Activated T-helper 1 cell treated with anti-CD3 and anti-CD28 coated beads, Interleukin-12 subunit alpha, Interleukin-12 subunit beta, Interleukin-2, Interleukin-4 antibody, amounts not matched to agents 30 ng/mL and 10 ng/mL and 1 ng/mL, durations not matched to agents 14 hours and 24 hours and 36 hours (primary cell): ENCODE measurements around the gene DEPDC7. TPM values are rescaled to one million over a fixed set of nuclear protein-coding genes. Genes with fewer than 3 reads are reported as not detected.
"Not testable (repeated sequence)": the region's sequence is repeated elsewhere in the genome, so short reads cannot be mapped to it uniquely, and the experiment has no call there.

Experiments
- DNase-seq: peaks from one replicate; pipeline ENCODE4 v3.0.0; 2021; ENCODE audit warnings: low spot score
- H3K27ac Mint-ChIP-seq: one replicate; pipeline ENCODE4 v1.8.0; 2021; ENCODE audit warnings: mild to moderate bottlenecking, mixed read lengths
- H3K27me3 Mint-ChIP-seq: one replicate; pipeline ENCODE4 v1.8.0; 2022; ENCODE audit warnings: mild to moderate bottlenecking, moderate library complexity, mixed read lengths; ENCODE audit not compliant: insufficient read depth
- H3K36me3 Mint-ChIP-seq: one replicate; pipeline ENCODE4 v1.8.0; 2021; ENCODE audit warnings: low read depth, mixed read lengths
- H3K4me1 Mint-ChIP-seq: one replicate; pipeline ENCODE4 v1.8.0; 2021; ENCODE audit warnings: low read depth, mixed read lengths
- H3K4me3 Mint-ChIP-seq: one replicate; pipeline ENCODE4 v1.8.0; 2021; ENCODE audit warnings: mild to moderate bottlenecking, moderate library complexity, mixed read lengths
- H3K9me3 Mint-ChIP-seq: one replicate; pipeline ENCODE4 v1.8.0; 2021; ENCODE audit warnings: mixed read lengths
- intact Hi-C: fragments of 100-400 bp; cut with micrococcal nuclease; formaldehyde crosslinking; loops from one replicate; pipeline ENCODE4 v1.15.1; 2024
- total RNA-seq: library from RNA; stranded (reverse); gene quantifications from 2 replicates; pipeline ENCODE4 v1.2.3, GENCODE V29; 2022

Gene DEPDC7
- 0.26 and 0.61 TPM in 2 replicates for total RNA-seq

DNA sequence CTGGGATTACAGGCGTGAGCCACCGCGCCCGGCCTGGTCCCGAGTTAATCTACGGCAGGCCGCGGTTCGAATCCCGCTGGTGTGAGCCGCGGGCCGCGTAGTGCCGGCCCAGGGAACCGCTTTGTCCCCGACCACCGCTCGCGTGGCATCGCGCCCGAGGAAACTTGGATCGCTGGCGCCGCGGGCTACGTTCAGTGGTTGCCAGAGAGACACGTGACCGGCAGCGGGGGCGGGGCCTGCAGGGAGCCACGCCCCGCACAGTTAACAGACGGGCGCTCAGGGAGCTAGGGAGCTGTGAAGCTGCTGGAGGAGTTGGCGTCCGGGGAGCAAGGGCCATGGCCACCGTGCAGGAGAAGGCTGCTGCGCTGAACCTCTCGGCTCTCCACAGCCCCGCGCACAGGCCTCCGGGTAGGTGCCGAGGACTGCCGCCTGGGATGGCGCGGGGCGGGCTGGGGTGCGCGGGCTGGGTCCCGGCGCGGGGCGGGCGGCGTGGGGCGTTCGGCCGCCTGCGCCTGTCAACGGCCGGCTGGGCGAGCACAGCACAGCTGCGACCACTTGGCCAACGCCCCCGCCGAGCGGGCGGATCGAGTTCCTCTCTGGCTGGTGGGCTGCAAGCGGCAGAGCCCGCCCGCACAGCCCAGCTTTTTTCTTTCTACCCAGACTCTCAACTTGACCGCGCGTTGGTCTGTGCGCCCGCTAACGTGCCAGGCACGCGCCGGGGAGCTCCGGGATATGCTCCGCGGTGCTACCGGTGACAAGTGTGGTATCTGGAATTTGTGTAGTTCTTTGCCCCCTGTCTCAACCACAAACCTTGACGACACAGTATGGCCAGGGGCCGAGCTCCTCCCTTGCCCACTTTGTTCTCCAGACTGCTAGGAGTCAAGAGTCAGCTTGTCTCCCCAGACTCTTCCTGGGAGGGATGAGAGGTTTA, at the start of gene DEPDC7:
Gene DEPDC7 (plus strand): TSS at position 258 of the 931 bp plus-strand sequence. CDS start 78 bp downstream, at position 336.
- no peak within 1 kb of the TSS for H3K27ac Mint-ChIP-seq
- intact Hi-C loops = loop anchor here (10.0 kb wide), 2 partner anchors 1039 to 1899 kb away; partner anchors contain the start of genes APIP, CAPRIN1 and PDHX
- peaks cover 2% of the 10 kb centered on the region for H3K36me3 Mint-ChIP-seq
- no peaks in the 10 kb centered on the region for H3K9me3 Mint-ChIP-seq
- H3K27me3 Mint-ChIP-seq = peaks cover 41% of the 10 kb centered on the region
- peaks cover 18% of the 10 kb centered on the region for H3K4me1 Mint-ChIP-seq
- peak within 1 kb of the TSS; percentile 79 for H3K4me3 Mint-ChIP-seq
- peak; percentile 66 for DNase-seq

DNA sequence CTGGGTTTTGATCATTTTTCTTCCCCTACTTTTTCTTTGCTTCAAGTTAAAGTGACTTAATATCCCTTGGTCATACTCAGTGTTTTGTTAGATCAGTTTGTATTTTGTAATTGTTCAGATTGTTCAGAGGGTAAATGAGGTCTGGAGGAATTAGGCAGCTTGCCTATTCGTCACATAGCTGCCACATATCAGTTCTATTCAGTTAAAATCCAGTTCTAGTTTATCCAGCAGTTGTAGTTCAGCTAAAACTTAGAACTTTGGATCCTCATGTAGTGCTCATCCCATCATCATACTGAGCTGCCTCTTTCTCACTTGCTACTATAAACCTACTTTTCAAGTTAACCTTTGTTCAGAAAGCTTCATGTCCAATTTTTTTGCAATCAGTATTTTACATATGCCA, 47.1 kb upstream of the DEPDC7 start:
- no peaks in the 10 kb centered on the region for H3K27me3 Mint-ChIP-seq
- H3K4me1 Mint-ChIP-seq = no peaks in the 10 kb centered on the region
- intact Hi-C loops = no loop called here
- H3K27ac Mint-ChIP-seq = no peak overlapping the region
- DNase-seq = no peak
- no peaks in the 10 kb centered on the region for H3K9me3 Mint-ChIP-seq
- no peak overlapping the region for H3K4me3 Mint-ChIP-seq
- H3K36me3 Mint-ChIP-seq = peaks cover 12% of the 10 kb centered on the region

DNA sequence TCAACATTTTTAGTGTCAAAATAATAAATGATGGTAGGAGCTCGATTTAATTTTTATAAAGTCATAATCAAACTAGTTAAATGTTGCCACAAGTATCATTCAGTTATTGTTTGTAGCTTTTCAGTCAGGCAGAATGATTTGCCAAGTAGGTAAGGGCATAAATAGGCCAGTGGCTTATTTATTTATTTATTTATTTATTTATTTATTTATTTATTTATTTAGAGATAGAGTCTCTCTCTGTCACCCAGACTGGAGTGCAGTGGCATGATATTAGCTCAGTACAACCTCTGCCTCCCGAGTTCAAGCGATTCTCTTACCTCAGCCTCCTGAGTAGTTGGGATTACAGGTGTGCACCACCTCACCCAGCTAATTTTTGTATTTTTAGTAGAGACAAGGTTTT, 43.4 kb upstream of the DEPDC7 start:
- H3K9me3 Mint-ChIP-seq, H3K27me3 Mint-ChIP-seq, H3K4me3 Mint-ChIP-seq, H3K27ac Mint-ChIP-seq, H3K4me1 Mint-ChIP-seq, intact Hi-C loops, DNase-seq: not testable (repeated sequence)
- H3K36me3 Mint-ChIP-seq = peaks cover 15% of the 10 kb centered on the region

DNA sequence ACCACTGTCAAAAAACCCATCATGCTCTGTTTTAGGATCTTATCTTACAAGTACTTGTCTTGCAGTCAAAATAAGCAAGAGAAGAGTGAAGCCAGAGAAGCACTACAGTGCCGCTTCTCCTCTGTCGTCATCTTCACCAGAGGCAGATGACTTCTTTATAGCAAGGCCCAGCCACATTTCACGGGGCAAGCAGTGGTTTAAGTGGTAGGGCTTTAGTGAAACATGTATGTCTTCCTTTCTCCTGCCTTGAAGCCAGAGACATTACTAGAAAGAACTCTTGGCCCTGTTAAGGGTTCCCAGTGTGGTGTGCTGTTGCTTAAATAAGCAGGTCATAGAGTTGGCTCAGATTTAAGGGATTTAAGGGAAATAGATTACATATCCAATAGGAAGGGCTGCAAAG, 42.9 kb upstream of the DEPDC7 start:
- Mint-ChIP-seq H3K4me1 (no peaks in the 10 kb centered on the region), H3K36me3 (peaks cover 15% of the 10 kb centered on the region), H3K4me3 (no peak overlapping the region), H3K27me3 (no peaks in the 10 kb centered on the region), H3K27ac (no peak overlapping the region), H3K9me3 (no peaks in the 10 kb centered on the region)
- intact Hi-C loops = no loop called here
- no peak for DNase-seq

DNA sequence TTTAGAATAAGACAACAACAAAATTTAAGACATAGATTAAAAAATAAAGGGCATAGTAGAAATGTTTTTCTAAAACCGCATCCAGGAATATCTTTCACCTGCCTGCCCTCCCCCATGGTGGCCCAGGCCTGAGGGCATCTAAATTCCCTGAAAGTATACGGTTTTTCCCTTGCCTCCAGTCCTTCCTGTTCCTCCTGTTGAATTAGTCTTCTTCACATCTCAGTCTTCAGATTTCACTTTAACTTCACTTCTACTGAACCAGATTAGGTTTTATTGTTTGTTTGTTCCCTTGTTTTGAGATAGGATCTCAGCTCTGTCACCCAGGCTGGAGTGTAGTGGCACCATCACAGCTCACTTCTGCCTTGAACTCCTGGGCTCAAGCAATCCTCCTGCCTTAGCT, 33.1 kb upstream of the DEPDC7 start:
- no peak overlapping the region for H3K27ac Mint-ChIP-seq
- H3K4me1 Mint-ChIP-seq = no peaks in the 10 kb centered on the region
- peaks cover 1% of the 10 kb centered on the region for H3K36me3 Mint-ChIP-seq
- DNase-seq = no peak
- no peaks in the 10 kb centered on the region for H3K27me3 Mint-ChIP-seq
- no peak overlapping the region for H3K4me3 Mint-ChIP-seq
- intact Hi-C loops = no loop called here
- no peaks in the 10 kb centered on the region for H3K9me3 Mint-ChIP-seq

DNA sequence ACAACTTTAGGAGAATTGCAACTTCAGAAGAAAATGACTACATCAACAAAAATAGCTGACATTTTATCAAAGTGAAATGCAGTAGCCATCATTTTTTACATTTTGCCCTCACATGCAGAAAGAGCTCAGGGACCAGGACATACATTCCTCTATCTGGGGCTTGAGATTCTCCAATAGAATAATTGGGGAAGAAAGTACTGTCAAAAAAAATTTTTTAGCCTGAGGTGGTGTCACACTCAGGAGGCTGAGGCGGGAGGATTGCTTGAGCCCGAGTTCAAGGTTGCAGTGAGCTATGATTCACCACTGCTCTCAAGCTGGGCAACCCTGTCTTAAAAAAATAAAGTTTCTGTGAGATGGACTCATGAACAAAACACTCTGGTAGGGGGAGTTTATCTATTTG, 32.2 kb upstream of the DEPDC7 start:
- Mint-ChIP-seq H3K4me1 (no peaks in the 10 kb centered on the region), H3K9me3 (no peaks in the 10 kb centered on the region), H3K27ac (no peak overlapping the region), H3K4me3 (no peak overlapping the region), H3K36me3 (no peaks in the 10 kb centered on the region), H3K27me3 (no peaks in the 10 kb centered on the region)
- intact Hi-C loops = no loop called here
- DNase-seq = no peak

DNA sequence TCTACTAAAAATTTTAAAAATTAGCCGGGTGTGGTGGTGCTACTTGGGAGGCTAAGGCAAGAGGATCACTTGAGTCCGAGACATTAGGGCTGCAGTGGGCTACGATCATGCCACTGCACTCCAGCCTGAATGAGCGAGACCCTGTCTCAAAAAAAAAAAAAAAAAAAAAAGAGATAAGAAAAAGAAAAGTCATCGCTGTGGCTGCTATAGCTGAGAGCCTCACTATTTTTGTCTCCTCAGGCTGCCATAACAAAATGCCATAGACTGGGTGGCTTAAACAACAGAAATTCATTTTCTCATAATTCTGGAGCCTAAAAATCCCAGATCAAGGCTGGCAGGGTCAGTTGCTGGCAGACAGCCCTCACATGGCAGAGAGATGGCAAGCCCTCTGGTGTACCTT, 30.1 kb upstream of the DEPDC7 start:
- DNase-seq = no peak
- H3K27ac Mint-ChIP-seq = no peak overlapping the region
- no peaks in the 10 kb centered on the region for H3K4me1 Mint-ChIP-seq
- no peaks in the 10 kb centered on the region for H3K27me3 Mint-ChIP-seq
- intact Hi-C loops = no loop called here
- H3K4me3 Mint-ChIP-seq = no peak overlapping the region
- no peaks in the 10 kb centered on the region for H3K36me3 Mint-ChIP-seq
- no peaks in the 10 kb centered on the region for H3K9me3 Mint-ChIP-seq

DNA sequence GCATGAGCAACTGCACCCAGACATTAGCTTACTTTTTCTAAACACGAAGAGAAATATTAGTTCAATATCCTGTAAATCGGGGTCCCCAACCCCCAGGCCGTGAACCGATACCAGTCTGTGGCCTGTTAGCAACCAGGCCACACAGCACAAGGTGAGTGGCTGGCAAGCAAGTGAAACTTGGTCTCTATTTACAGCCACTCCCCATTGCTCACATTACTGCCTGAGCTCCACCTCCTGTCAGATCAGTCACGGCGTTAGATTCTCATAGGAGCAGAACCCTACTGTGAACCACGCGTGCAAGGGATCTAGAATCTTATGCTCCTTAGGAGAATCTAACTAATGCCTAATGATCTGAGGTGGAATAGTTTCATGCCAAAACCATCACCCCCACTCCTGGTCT, 27.8 kb upstream of the DEPDC7 start:
- H3K36me3 Mint-ChIP-seq = no peaks in the 10 kb centered on the region
- H3K9me3 Mint-ChIP-seq = peaks cover 12% of the 10 kb centered on the region
- intact Hi-C loops = no loop called here
- H3K27me3 Mint-ChIP-seq = peaks cover 8% of the 10 kb centered on the region
- DNase-seq = no peak
- H3K4me3 Mint-ChIP-seq = no peak overlapping the region
- no peaks in the 10 kb centered on the region for H3K4me1 Mint-ChIP-seq
- no peak overlapping the region for H3K27ac Mint-ChIP-seq

DNA sequence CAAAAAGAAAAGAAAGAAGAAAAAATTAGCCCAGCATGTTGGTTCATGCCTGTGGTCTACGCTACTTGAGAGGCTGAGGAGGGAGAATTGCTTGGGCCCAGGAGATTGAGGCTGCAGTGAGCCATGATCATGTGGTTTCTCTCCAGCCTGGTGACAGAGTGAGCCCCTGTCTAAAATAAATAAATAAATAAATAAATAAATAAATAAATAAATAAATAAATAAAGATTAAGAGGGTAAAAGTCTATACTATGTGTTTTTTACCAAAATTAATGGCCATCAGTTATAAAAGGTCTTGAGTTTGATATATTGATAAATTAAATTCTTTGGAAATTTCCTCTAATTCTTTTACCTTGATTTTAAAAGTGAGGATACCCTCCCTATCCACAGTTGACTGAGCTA, 25.2 kb upstream of the DEPDC7 start:
- no peak overlapping the region for H3K4me3 Mint-ChIP-seq
- H3K27ac Mint-ChIP-seq = no peak overlapping the region
- peaks cover 12% of the 10 kb centered on the region for H3K27me3 Mint-ChIP-seq
- no peak for DNase-seq
- peaks cover 12% of the 10 kb centered on the region for H3K9me3 Mint-ChIP-seq
- H3K4me1 Mint-ChIP-seq = no peaks in the 10 kb centered on the region
- intact Hi-C loops = no loop called here
- no peaks in the 10 kb centered on the region for H3K36me3 Mint-ChIP-seq

DNA sequence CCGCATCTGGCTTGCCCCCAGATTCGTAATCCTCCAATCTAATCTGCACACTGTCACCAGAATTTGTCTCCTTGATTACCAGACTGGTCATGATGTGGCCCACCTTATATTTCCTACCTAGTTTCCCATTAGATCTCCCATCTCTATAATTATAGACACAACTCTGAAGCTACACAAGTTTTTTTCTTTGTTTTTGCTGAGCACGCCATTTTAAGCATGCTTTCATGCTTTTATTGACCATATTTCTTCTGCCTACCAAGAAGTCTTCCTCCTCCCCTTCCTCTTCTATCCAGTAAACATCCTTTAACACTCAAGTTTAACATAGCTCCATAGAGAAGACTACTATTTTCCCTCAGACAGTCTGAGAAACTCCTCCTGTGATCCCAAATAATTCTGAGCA, 24.3 kb upstream of the DEPDC7 start:
- Mint-ChIP-seq H3K36me3 (no peaks in the 10 kb centered on the region), H3K9me3 (peaks cover 12% of the 10 kb centered on the region), H3K4me1 (no peaks in the 10 kb centered on the region), H3K27me3 (peaks cover 22% of the 10 kb centered on the region), H3K27ac (no peak overlapping the region), H3K4me3 (no peak overlapping the region)
- intact Hi-C loops = no loop called here
- DNase-seq = no peak

DNA sequence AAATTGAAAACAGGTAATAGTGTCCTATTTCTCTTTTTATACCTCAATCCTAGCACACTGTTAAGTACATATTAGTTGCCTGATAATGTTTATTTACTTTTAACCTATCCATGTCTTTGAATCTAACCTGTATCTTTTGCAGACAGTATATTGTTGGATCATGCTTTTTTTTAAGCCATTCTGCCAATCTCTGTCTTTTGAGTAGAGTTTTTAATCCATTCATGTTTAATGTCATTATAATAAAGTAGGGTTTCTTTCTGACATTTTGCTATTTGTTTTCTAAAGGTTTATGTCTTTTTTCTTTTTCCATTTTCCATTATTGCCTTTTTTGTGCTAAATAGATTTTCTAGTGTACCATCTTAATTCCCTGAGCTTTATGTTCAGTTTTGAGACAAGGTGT, 23.8 kb upstream of the DEPDC7 start:
- intact Hi-C loops = no loop called here

DNA sequence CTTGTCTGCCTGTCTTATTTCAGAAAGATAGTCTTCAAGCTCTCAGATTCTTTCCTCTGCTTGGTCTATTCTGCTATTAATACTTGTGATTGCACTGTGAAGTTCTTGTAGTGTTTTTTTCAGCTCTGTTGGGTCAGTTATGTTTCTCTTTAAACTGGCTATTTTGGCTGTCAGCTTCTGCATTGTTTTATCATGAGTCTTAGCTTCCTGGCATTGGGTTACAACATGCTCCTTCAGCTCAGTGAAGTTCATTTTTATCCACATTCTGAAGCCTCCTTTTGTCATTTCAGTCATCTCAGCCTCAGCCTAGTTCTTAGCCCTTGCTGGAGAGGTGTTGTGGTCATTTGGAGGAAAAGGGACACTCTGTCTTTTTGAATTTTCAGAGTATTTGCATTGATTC, 15.5 kb upstream of the DEPDC7 start:
- Mint-ChIP-seq H3K27me3 (peaks cover 58% of the 10 kb centered on the region), H3K9me3 (peaks cover 11% of the 10 kb centered on the region), H3K27ac (no peak overlapping the region), H3K4me3 (no peak overlapping the region), H3K4me1 (peaks cover 12% of the 10 kb centered on the region), H3K36me3 (no peaks in the 10 kb centered on the region)
- no peak for DNase-seq
- intact Hi-C loops = no loop called here

More for the DNA sequence above, 23.8 kb upstream of the DEPDC7 start:
- Mint-ChIP-seq H3K4me3 (no peak overlapping the region), H3K9me3 (peaks cover 12% of the 10 kb centered on the region), H3K36me3 (no peaks in the 10 kb centered on the region), H3K27me3 (peaks cover 27% of the 10 kb centered on the region), H3K4me1 (no peaks in the 10 kb centered on the region), H3K27ac (no peak overlapping the region)
- no peak for DNase-seq

DNA sequence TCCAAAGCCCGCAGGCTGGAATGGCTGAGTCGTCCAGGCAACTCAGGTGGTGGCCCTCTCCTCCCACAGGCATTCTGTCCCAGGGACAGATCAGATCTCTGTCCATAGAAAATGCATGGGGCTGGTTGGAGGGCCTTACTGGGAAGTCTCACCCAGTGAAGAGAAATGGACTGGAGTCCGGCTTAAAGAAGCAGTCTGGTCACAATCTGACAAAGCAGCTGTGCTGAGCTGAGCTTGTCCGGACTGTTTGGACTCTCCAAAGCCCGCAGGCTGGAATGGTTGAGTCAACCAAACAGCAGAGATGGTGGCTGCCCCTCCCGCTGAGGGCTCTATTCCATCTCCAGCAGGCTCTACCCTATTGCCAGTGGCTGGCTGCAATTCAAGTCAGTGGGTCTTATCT, 14.4 kb upstream of the DEPDC7 start:
- H3K27me3 Mint-ChIP-seq = peaks cover 59% of the 10 kb centered on the region

More for the DNA sequence above, 14.4 kb upstream of the DEPDC7 start:
- Mint-ChIP-seq H3K4me1 (peaks cover 20% of the 10 kb centered on the region), H3K4me3 (no peak overlapping the region), H3K27ac (no peak overlapping the region), H3K36me3 (no peaks in the 10 kb centered on the region), H3K9me3 (peaks cover 11% of the 10 kb centered on the region)
- intact Hi-C loops = no loop called here
- DNase-seq = no peak
